ENCODE data around the gene TATDN2. TPM values are rescaled to one million over a fixed set of nuclear protein-coding genes. Genes with fewer than 3 reads are reported as not detected.

TATDN2 gene
- total RNA-seq, 1 experiment from 2014 or later: 14.1 TPM

- no peaks in the 10 kb centered on the region for H3K4me1 ChIP-seq (ENCODE audit: insufficient read depth, low read length)
- no peaks in the 10 kb centered on the region for H3K9me3 ChIP-seq (ENCODE audit: low read length)
- BruUV-seq (replicated peaks): no TSS peak
- TF ChIP-seq EZH2phosphoT487 (IDR thresholded peaks at IDR 0.05; ENCODE audit: borderline replicate concordance, low read length) (no peak), EZH2 (IDR thresholded peaks at IDR 0.05; ENCODE audit: low read length, unreplicated experiment) (no peak)
- TF ChIP-seq, protein P1, sequence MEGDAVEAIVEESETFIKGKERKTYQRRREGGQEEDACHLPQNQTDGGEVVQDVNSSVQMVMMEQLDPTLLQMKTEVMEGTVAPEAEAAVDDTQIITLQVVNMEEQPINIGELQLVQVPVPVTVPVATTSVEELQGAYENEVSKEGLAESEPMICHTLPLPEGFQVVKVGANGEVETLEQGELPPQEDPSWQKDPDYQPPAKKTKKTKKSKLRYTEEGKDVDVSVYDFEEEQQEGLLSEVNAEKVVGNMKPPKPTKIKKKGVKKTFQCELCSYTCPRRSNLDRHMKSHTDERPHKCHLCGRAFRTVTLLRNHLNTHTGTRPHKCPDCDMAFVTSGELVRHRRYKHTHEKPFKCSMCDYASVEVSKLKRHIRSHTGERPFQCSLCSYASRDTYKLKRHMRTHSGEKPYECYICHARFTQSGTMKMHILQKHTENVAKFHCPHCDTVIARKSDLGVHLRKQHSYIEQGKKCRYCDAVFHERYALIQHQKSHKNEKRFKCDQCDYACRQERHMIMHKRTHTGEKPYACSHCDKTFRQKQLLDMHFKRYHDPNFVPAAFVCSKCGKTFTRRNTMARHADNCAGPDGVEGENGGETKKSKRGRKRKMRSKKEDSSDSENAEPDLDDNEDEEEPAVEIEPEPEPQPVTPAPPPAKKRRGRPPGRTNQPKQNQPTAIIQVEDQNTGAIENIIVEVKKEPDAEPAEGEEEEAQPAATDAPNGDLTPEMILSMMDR (conservative IDR thresholded peaks at IDR 0.05; ENCODE audit: low read depth, low read length): no peak
- H3K4me3 ChIP-seq (ENCODE audit: low read length): no peak overlapping the region
- H3K9me2 ChIP-seq (replicated peaks; ENCODE audit: low read length): no peaks in the 10 kb centered on the region
- H3K79me2 ChIP-seq (ENCODE audit: low read length): no peaks in the 10 kb centered on the region
- DNase-seq (no peak), ATAC-seq (no peak)
- H3K27me3 ChIP-seq (ENCODE audit: low read length): peaks cover 73% of the 10 kb centered on the region
- H4K20me1 ChIP-seq (ENCODE audit: low read length): no peaks in the 10 kb centered on the region
- ChIA-PET CTCF (no interaction called here), POLR2A (ENCODE audit: unreplicated experiment) (no interaction called here)
- no peaks in the 10 kb centered on the region for H3K36me3 ChIP-seq (ENCODE audit: low read depth, low read length)
- no peak overlapping the region for H3K27ac ChIP-seq (ENCODE audit: low read length)
- no peak overlapping the region for H3K9ac ChIP-seq (ENCODE audit: low read length)
- H3K4me2 ChIP-seq (ENCODE audit: low read length): no peak overlapping the region
- intact Hi-C loops (cut with micrococcal nuclease): no loop called here
- no peaks in the 10 kb centered on the region for H3F3A ChIP-seq (ENCODE audit: low read length, unreplicated experiment)
- no peak overlapping the region for H2AFZ ChIP-seq (ENCODE audit: low read length)
These were observed 79.3 kb downstream of the TATDN2 start for GRCh38 chr3:10327592-10327991.

DNA sequence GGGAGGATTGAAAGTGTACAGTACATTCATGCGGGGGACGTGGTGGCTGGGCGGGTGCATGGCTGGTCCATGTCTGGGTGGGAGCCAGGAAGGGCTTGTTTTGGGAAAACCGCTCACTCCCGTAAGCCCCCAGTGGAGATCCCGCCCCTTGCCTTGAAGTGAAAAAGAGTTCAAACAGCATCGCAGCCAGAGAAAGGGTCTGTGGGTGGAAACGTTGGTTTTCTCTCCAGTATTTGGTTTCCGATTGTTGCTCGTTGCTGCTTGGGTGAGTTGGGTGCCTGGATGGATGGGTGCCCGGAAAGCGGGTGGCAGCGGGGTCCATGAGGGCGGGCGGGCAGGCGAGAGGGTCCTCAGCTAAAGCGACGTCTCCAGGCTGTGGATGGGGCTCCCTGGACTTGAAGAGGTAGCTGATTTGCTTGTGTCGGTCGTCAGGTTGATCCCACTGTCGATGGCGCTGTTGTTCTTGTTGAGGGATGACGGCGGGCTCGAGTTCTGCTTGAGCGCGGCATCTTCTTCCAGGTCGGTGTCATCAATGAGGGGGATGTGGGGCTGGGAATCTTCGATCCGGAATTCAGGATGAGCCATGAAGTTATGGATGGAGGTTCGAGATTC lies 80.3 kb downstream of the TATDN2 start:
- no peak overlapping the region for H3K4me3 ChIP-seq (ENCODE audit: low read length)
- BruUV-seq (replicated peaks): no TSS peak
- no peaks in the 10 kb centered on the region for H3K9me3 ChIP-seq (ENCODE audit: low read length)
- H3K27ac ChIP-seq (ENCODE audit: low read length): no peak overlapping the region
- no peaks in the 10 kb centered on the region for H3K36me3 ChIP-seq (ENCODE audit: low read depth, low read length)
- H3K9ac ChIP-seq (ENCODE audit: low read length): no peak overlapping the region
- H3K9me2 ChIP-seq (replicated peaks; ENCODE audit: low read length): no peaks in the 10 kb centered on the region
- no peak for ATAC-seq
- DNase-seq: no peak
- TF ChIP-seq, protein P1 (conservative IDR thresholded peaks at IDR 0.05; ENCODE audit: low read depth, low read length): no peak
- peak; percentile 3 for TF ChIP-seq EZH2 (IDR thresholded peaks at IDR 0.05; ENCODE audit: low read length, unreplicated experiment)
- no peaks in the 10 kb centered on the region for H3F3A ChIP-seq (ENCODE audit: low read length, unreplicated experiment)
- no peak overlapping the region for H2AFZ ChIP-seq (ENCODE audit: low read length)
- POLR2A ChIA-PET (ENCODE audit: unreplicated experiment): no interaction called here
- no peaks in the 10 kb centered on the region for H3K79me2 ChIP-seq (ENCODE audit: low read length)
- H4K20me1 ChIP-seq (ENCODE audit: low read length): no peaks in the 10 kb centered on the region
- no peaks in the 10 kb centered on the region for H3K4me1 ChIP-seq (ENCODE audit: insufficient read depth, low read length)
- H3K27me3 ChIP-seq (ENCODE audit: low read length): peaks cover 73% of the 10 kb centered on the region
- CTCF ChIA-PET: no interaction called here
- intact Hi-C loops (cut with micrococcal nuclease): no loop called here
- H3K4me2 ChIP-seq (ENCODE audit: low read length): no peak overlapping the region

- no peaks in the 10 kb centered on the region for H3F3A ChIP-seq (ENCODE audit: low read length, unreplicated experiment)
- H3K4me1 ChIP-seq (ENCODE audit: insufficient read depth, low read length): no peaks in the 10 kb centered on the region
- no peaks in the 10 kb centered on the region for H3K9me2 ChIP-seq (replicated peaks; ENCODE audit: low read length)
- ATAC-seq: no peak
- no peak overlapping the region for H3K9ac ChIP-seq (ENCODE audit: low read length)
- H3K79me2 ChIP-seq (ENCODE audit: low read length): no peaks in the 10 kb centered on the region
- H3K4me3 ChIP-seq (ENCODE audit: low read length): no peak overlapping the region
- intact Hi-C loops (cut with micrococcal nuclease): no loop called here
- DNase-seq: no peak
- peaks cover 71% of the 10 kb centered on the region for H3K27me3 ChIP-seq (ENCODE audit: low read length)
- H3K4me2 ChIP-seq (ENCODE audit: low read length): no peak overlapping the region
- POLR2A ChIA-PET (ENCODE audit: unreplicated experiment): no interaction called here
- H4K20me1 ChIP-seq (ENCODE audit: low read length): no peaks in the 10 kb centered on the region
- CTCF ChIA-PET: no interaction called here
- no peak overlapping the region for H2AFZ ChIP-seq (ENCODE audit: low read length)
- no peak overlapping the region for H3K27ac ChIP-seq (ENCODE audit: low read length)
- BruUV-seq (replicated peaks): no TSS peak
- H3K36me3 ChIP-seq (ENCODE audit: low read depth, low read length): no peaks in the 10 kb centered on the region
- H3K9me3 ChIP-seq (ENCODE audit: low read length): no peaks in the 10 kb centered on the region
- TF ChIP-seq, protein P1 (conservative IDR thresholded peaks at IDR 0.05; ENCODE audit: low read depth, low read length): no peak
- TF ChIP-seq EZH2phosphoT487 (IDR thresholded peaks at IDR 0.05; ENCODE audit: borderline replicate concordance, low read length): no peak
These were observed 81.3 kb downstream of the TATDN2 start for GRCh38 chr3:10329495-10330015.

All from PC-3 (cell line).